Heart right ventricle (tissue), 16 donors: Measurements from ENCODE around the gene NAGS. TPM values are rescaled to one million over a fixed set of nuclear protein-coding genes. Genes with fewer than 3 reads are reported as not detected.

ENCODE experiments used
- ATAC-seq, 8 donors: fragments of 200-7000 bp; cut with Tn5 transposase; one replicate each; pipeline ENCODE4 v1.9.1; 2020; ENCODE audit warnings: mild to moderate bottlenecking in 8 of 8, moderate library complexity in 8 of 8, moderate number of reproducible peaks in 1 of 8
- DNase-seq, 2 donors: peaks; one replicate each; pipeline ENCODE4 v3.0.0-alpha.2; 2020
- H3K27ac ChIP-seq, 10 donors: fragments of 200-600 bp; sonication (generic) in 2 of 10; one replicate each; pipeline versions ENCODE4 v1.5.0 to v1.8.0; 2020 to 2022; ENCODE audit warnings: mild to moderate bottlenecking in 3 of 10
- H3K27me3 ChIP-seq, 7 donors: fragments of 200-600 bp; one replicate each; pipeline ENCODE4 v1.8.0; 2021 to 2022; ENCODE audit warnings: mild to moderate bottlenecking in 2 of 7
- H3K36me3 ChIP-seq, 9 donors: fragments of 200-600 bp; sonication (generic) in 1 of 9; one replicate each; pipeline versions ENCODE4 v1.5.0 to v1.8.0; 2020 to 2022; ENCODE audit warnings: mild to moderate bottlenecking in 2 of 9
- H3K4me1 ChIP-seq, 9 donors: fragments of 200-600 bp; sonication (generic) in 1 of 9; one replicate each; pipeline versions ENCODE4 v1.5.0 to v1.8.0; 2020 to 2022; ENCODE audit warnings: mild to moderate bottlenecking in 4 of 9
- H3K4me3 ChIP-seq, 10 donors: fragments of 200-600 bp; sonication (generic) in 2 of 10; one replicate each; pipeline versions ENCODE4 v1.5.0 to v1.8.0; 2020 to 2022; ENCODE audit warnings: mild to moderate bottlenecking in 7 of 10, moderate library complexity in 2 of 10
- H3K9me3 ChIP-seq, 11 donors: fragments of 200-600 bp in 10 of 11; sonication (generic) in 2 of 11; one replicate each; pipeline versions ENCODE4 v1.5.0 to v1.8.0; 2013 to 2022; ENCODE audit warnings: mild to moderate bottlenecking in 2 of 11, control low read depth in 1 of 11, moderate library complexity in 1 of 11
- CTCF ChIP-seq, 9 donors: fragments of 200-600 bp; sonication (generic) in 2 of 9; IDR thresholded peaks; one replicate each; pipeline versions ENCODE4 v1.5.0 to v1.8.0; 2021 to 2022; ENCODE audit warnings: antibody characterized with exemption in 9 of 9, mild to moderate bottlenecking in 5 of 9, moderate library complexity in 1 of 9
- WGBS, 2 donors: extraction: QIAGEN DNeasy Blood & Tissue Kit; methylation state at CpG; one replicate each; pipeline ENCODE4 v1.1.7; 2013; ENCODE audit warnings: inconsistent platforms in 1 of 2; 5-methylcytosine and 5-hydroxymethylcytosine counted together
- intact Hi-C, 10 donors: fragments of 100-400 bp; cut with DNase I; formaldehyde crosslinking; loops; one replicate each; pipeline versions ENCODE4 v1.11.1 to v1.14.2; 2022
- polyA plus RNA-seq, 2 donors: library from polyadenylated mRNA; stranded (reverse); fragments of 200-250 nt; gene quantifications; one replicate each; pipeline ENCODE4 v1.2.3, GENCODE V29; 2013
- total RNA-seq, 10 donors: library from RNA; stranded (reverse); fragmentation: NEBNext Ultra II Directional in 3 of 10; extraction: Animal tissue kit (Norgen Biotek cat#: 25700) in 3 of 10; gene quantifications; one replicate each; pipeline versions ENCODE4 v1.2.1 to v1.2.4, GENCODE V29; 2021 to 2023
- donor health status: Arrhythmogenic right ventricular cardiomyopathy.
- donor health status: ischemic (EF 13 %, LVEDD 7.1; RV severe dilation, severe dysfunction).
- donor health status: healthy with polysubstance abuse.
- donor health status: DM: no; HTN: yes; CAD: no.
- donor health status: DM: no; HTN: no; CAD: no.
- donor health status: ischemic (EF 25% LVEDD 6.9; RV normal size, moderate dysfunction).
- donor health status: ischemic (EF 25% LVEDD 5.7; RV mildly dilated, moderate dysfunction).
- donor health status: healthy.
- donor health status: DM: yes; HTN: yes; CAD: no.
- donor health status: Ischemic cardiomyopathy.
- donor health status: ischemic (EF 35%, LVEDD 5.7; RV mildly dilated, moderate dysfunction).
- donor health status: nonischemic (EF 11% LVEDD 7.7; RV severe dilation, severe dysfunction).
- donor health status: DM: yes; HTN: yes; CAD: no.
- donor health status: PGD.
- donor health status: ischemic (EF 29% LVEDD 5.4; RV normal size, mild dysfunction).
- donor health status: nonischemic (EF 23%, LVEDD 6.1; RV moderate dilation, normal function).

NAGS gene
- total and polyA plus RNA-seq, 12 donors = 0.30 to 0.86 (median 0.53) TPM

GRCh38 chr17:44038604-44039011 is 34.2 kb downstream of the NAGS start:
- WGBS, 2 donors = 61 to 81% methylated on average over 3 of the region's 3 CpGs
- no peak for DNase-seq
- peak overlapping the region in 1 of 10 donors; percentile 41 for H3K27ac ChIP-seq
- ATAC-seq = peak in 1 of 8 donors; percentile 27
- no peaks in the 10 kb centered on the region for H3K27me3 ChIP-seq
- peaks cover 0 to 50% (median 24%) of the 10 kb centered on the region in 9 donors for H3K36me3 ChIP-seq
- intact Hi-C loops = no loop called here
- H3K4me3 ChIP-seq = no peak overlapping the region
- H3K9me3 ChIP-seq = no peaks in the 10 kb centered on the region
- no peak for TF ChIP-seq CTCF (IDR thresholded peaks at IDR 0.05)
- peaks cover 2 to 62% (median 29%) of the 10 kb centered on the region in 9 donors for H3K4me1 ChIP-seq

GRCh38 chr17:44039829-44040635 is 35.6 kb downstream of the NAGS start:
- Histone ChIP-seq H3K27me3 (no peaks in the 10 kb centered on the region), H3K4me3 (no peak overlapping the region), H3K36me3 (peaks cover 0 to 42% (median 20%) of the 10 kb centered on the region in 9 donors), H3K9me3 (no peaks in the 10 kb centered on the region), H3K4me1 (peaks cover 2 to 66% (median 40%) of the 10 kb centered on the region in 9 donors), H3K27ac (peak overlapping the region in 6 of 10 donors; percentile 9 to 58 (median 40))
- 59 to 65% methylated on average over 5 of the region's 6 CpGs for WGBS, 2 donors
- no peak for TF ChIP-seq CTCF (IDR thresholded peaks at IDR 0.05)
- intact Hi-C loops = loop anchor here in 6 of 10 donors (2.0 to 10.0 kb wide), 5 partner anchors 33 to 98 kb away; partner anchors contain the start of gene PPY (in 3 of the 6)
- peak in 4 of 8 donors; percentile 37 to 56 (median 54) for ATAC-seq
- no peak for DNase-seq

DNA sequence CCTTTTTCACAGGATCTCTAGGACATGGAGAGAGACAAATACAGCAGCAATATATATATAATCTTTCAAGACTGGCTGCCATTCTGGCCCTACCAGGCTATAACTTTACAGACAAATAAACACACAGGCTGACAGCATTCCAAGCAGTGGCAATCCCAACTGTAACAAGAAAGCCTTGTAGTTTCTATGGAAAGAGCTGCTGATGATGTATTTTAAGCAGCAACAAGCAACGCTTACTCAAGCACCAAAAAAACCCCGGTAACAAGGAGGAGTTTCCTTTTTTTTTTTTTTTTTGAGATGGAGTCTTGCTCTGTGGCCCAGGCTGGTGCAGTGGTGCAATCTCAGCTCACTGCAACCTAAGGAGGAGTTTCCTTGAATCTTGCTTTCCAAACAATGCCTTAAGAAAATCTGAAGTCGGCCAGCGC is 38.9 kb downstream of the NAGS start:
- peak in 5 of 8 donors; percentile 25 to 72 (median 56) for ATAC-seq

More for the DNA sequence above, 38.9 kb downstream of the NAGS start:
- TF ChIP-seq CTCF (IDR thresholded peaks at IDR 0.05) = no peak
- Histone ChIP-seq H3K27ac (peak overlapping the region in 6 of 10 donors; percentile 36 to 71 (median 52)), H3K27me3 (no peaks in the 10 kb centered on the region), H3K36me3 (peaks cover 0 to 36% (median 6%) of the 10 kb centered on the region in 9 donors), H3K4me1 (peaks cover 2 to 54% (median 34%) of the 10 kb centered on the region in 9 donors), H3K9me3 (no peaks in the 10 kb centered on the region), H3K4me3 (no peak overlapping the region)
- 36 to 58% methylated on average over 4 of the region's 4 CpGs for WGBS, 2 donors
- no peak for DNase-seq
- intact Hi-C loops = loop anchor here in 6 of 10 donors (5.0 to 10.0 kb wide), 4 partner anchors 36 to 101 kb away; partner anchors contain the start of gene PPY (in 3 of the 6)
